Keratinocyte (primary cell): ENCODE measurements around the gene ITGB2. TPM values are rescaled to one million over a fixed set of nuclear protein-coding genes. Genes with fewer than 3 reads are reported as not detected.

Experiments used
- DNase-seq: peaks from one replicate; pipeline ENCODE4 v3.0.0-alpha.2; 2011; ENCODE audit warnings: low read depth, missing footprints, low spot score
- FAIRE-seq: peaks from 2 replicates; lab custom pipeline; 2011; peaks lifted over from hg19 to GRCh38; lab: Jason Lieb, UNC
- H2AFZ ChIP-seq: 2 replicates; pipeline ENCODE4 v1.6.0; 2012; ENCODE audit warnings: low read length, control low read depth, inconsistent platforms; ENCODE audit not compliant: control insufficient read depth
- H3K27ac ChIP-seq: 2 replicates; pipeline ENCODE4 v1.5.1; 2011; ENCODE audit warnings: low read length; ENCODE audit not compliant: control insufficient read depth, insufficient read depth
- H3K27me3 ChIP-seq: 3 replicates; pipeline ENCODE4 v1.6.0; 2011; ENCODE audit warnings: low read length; ENCODE audit not compliant: control insufficient read depth, insufficient read depth; ENCODE audit errors: extremely low read depth
- H3K36me3 ChIP-seq, 2 experiments: 2 replicates in 1 of 2; 3 replicates in 1 of 2; pipeline ENCODE4 v1.5.1; 2011; ENCODE audit warnings: low read length in 2 of 2, mild to moderate bottlenecking in 1 of 2; ENCODE audit not compliant: control insufficient read depth in 2 of 2, insufficient read depth in 2 of 2; ENCODE audit errors: extremely low read depth in 1 of 2
- H3K4me1 ChIP-seq: 3 replicates; pipeline ENCODE4 v1.5.1; 2011; ENCODE audit warnings: low read length; ENCODE audit not compliant: control insufficient read depth, insufficient read depth; ENCODE audit errors: extremely low read depth
- H3K4me2 ChIP-seq: 3 replicates; pipeline ENCODE4 v1.6.0; 2011; ENCODE audit warnings: low read depth, low read length; ENCODE audit not compliant: control insufficient read depth, insufficient read depth; ENCODE audit errors: extremely low read depth
- H3K4me3 ChIP-seq, 3 experiments: fragments of 200-600 bp in 1 of 3; sonication (generic) in 1 of 3; 2 replicates in 2 of 3; 3 replicates in 1 of 3; pipeline ENCODE4 v1.5.1; 2011 to 2016; ENCODE audit warnings: low read length in 3 of 3, mild to moderate bottlenecking in 3 of 3, control low read depth in 2 of 3, inconsistent platforms in 1 of 3, low read depth in 1 of 3, mixed read lengths in 1 of 3, mixed run types in 1 of 3, moderate library complexity in 1 of 3; ENCODE audit not compliant: control insufficient read depth in 2 of 3, insufficient read depth in 2 of 3; ENCODE audit errors: extremely low read depth in 1 of 3
- H3K79me2 ChIP-seq: 2 replicates; pipeline ENCODE4 v1.6.0; 2012; ENCODE audit warnings: low read length; ENCODE audit not compliant: control insufficient read depth, insufficient read depth
- H3K9ac ChIP-seq: 3 replicates; pipeline ENCODE4 v1.6.0; 2011; ENCODE audit warnings: low read length; ENCODE audit not compliant: control insufficient read depth, insufficient read depth; ENCODE audit errors: extremely low read depth
- H3K9me1 ChIP-seq: 3 replicates; pipeline ENCODE4 v1.6.0; 2011; ENCODE audit warnings: low read length; ENCODE audit not compliant: control insufficient read depth, insufficient read depth; ENCODE audit errors: extremely low read depth
- H3K9me3 ChIP-seq: 2 replicates; pipeline ENCODE4 v1.5.1; 2012; ENCODE audit warnings: low read depth, low read length; ENCODE audit not compliant: control insufficient read depth
- H4K20me1 ChIP-seq: 3 replicates; pipeline ENCODE4 v1.6.0; 2011; ENCODE audit warnings: low read length; ENCODE audit not compliant: control insufficient read depth, insufficient read depth; ENCODE audit errors: extremely low read depth
- EZH2 ChIP-seq: IDR thresholded peaks from one replicate; pipeline ENCODE4 v1.6.1; 2012; ENCODE audit warnings: inconsistent platforms, mild to moderate bottlenecking, low read length, moderate library complexity
- dilution Hi-C: fragments of 300-500 bp; cut with MboI; formaldehyde crosslinking; loops from one replicate; pipeline ENCODE4 v1.7.0; 2020; ENCODE audit warnings: low sequenced_read_pairs; ENCODE audit not compliant: extremely low pct_ligation_motif_present
- polyA plus RNA-seq, 5 experiments: library from polyadenylated mRNA; depleted of rRNA in 3 of 5; stranded (reverse) in 3 of 5; stranded (forward) in 1 of 5; unstranded in 1 of 5; fragments of >200 nt; gene quantifications; 1 replicate in 1 of 5; 2 replicates in 3 of 5; 3 replicates in 1 of 5; pipeline versions ENCODE4 v1.2.1 to v1.2.3, GENCODE V29; 2011 to 2012; ENCODE audit warnings: missing spikeins in 2 of 5, low read depth in 1 of 5, low replicate concordance in 1 of 5
- TF ChIP-seq, protein P1 (sequence below), 3 experiments: IDR thresholded peaks in 1 of 3; conservative IDR thresholded peaks in 1 of 3; optimal IDR thresholded peaks in 1 of 3; 2 replicates in 2 of 3; 3 replicates in 1 of 3; pipeline versions ENCODE3 to v1.5.1; 2011; ENCODE audit warnings: low read length in 3 of 3, mild to moderate bottlenecking in 3 of 3, moderate library complexity in 2 of 3, control low read depth in 1 of 3, inconsistent platforms in 1 of 3; ENCODE audit not compliant: insufficient read depth in 2 of 3; ENCODE audit errors: extremely low read depth in 1 of 3

Gene ITGB2
- polyA plus RNA-seq, 1 donor (not counting 4 experiments of a cell fraction or from before 2014, with no cell fraction given), result 0.55 TPM

DNA sequence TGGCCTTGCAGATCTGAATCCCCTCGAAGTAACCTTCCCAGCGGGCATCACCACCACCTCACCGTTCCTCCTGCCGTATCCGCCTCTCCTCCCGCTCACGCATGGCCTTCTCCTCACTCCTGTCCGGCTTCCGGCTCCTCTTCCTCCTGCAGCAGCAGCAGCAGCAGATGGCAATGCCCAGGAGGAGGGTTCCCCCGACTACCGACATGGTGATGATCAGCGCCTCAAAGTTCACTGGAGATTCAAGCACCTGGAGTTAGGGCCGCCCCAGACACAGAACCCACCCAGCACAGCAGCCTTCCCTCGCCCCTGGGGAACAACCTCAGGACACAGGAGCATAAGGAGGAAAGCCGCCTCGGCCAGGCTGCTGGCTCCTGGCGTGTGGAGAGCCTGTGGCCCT lies 64.6 kb downstream of the ITGB2 start:
- no peak overlapping the region for H3K4me3 ChIP-seq
- dilution Hi-C loops, result no loop called here
- no peaks in the 10 kb centered on the region for H3K27me3 ChIP-seq
- no peak overlapping the region for H3K4me2 ChIP-seq
- peaks cover 6% of the 10 kb centered on the region for H3K9me1 ChIP-seq
- H2AFZ ChIP-seq, result no peak overlapping the region
- H3K9me3 ChIP-seq, result no peaks in the 10 kb centered on the region
- TF ChIP-seq EZH2, result no peak
- TF ChIP-seq, protein P1, sequence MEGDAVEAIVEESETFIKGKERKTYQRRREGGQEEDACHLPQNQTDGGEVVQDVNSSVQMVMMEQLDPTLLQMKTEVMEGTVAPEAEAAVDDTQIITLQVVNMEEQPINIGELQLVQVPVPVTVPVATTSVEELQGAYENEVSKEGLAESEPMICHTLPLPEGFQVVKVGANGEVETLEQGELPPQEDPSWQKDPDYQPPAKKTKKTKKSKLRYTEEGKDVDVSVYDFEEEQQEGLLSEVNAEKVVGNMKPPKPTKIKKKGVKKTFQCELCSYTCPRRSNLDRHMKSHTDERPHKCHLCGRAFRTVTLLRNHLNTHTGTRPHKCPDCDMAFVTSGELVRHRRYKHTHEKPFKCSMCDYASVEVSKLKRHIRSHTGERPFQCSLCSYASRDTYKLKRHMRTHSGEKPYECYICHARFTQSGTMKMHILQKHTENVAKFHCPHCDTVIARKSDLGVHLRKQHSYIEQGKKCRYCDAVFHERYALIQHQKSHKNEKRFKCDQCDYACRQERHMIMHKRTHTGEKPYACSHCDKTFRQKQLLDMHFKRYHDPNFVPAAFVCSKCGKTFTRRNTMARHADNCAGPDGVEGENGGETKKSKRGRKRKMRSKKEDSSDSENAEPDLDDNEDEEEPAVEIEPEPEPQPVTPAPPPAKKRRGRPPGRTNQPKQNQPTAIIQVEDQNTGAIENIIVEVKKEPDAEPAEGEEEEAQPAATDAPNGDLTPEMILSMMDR (optimal IDR thresholded peaks at IDR 0.05 in 1 of 3, IDR thresholded peaks at IDR 0.05 in 1 of 3, conservative IDR thresholded peaks at IDR 0.05 in 1 of 3; ENCODE audit: extremely low read depth in 1 of 3, insufficient read depth in 2 of 3, low read length in 3 of 3), result no peak
- peaks cover 9% of the 10 kb centered on the region for H4K20me1 ChIP-seq
- H3K27ac ChIP-seq, result no peak overlapping the region
- H3K79me2 ChIP-seq, result peaks cover 39% of the 10 kb centered on the region
- H3K4me1 ChIP-seq, result peaks cover 15% of the 10 kb centered on the region
- no peak for DNase-seq
- FAIRE-seq, result no peak
- H3K9ac ChIP-seq, result no peak overlapping the region
- H3K36me3 ChIP-seq, result peaks cover 30 to 42% of the 10 kb centered on the region in 2 experiments

DNA sequence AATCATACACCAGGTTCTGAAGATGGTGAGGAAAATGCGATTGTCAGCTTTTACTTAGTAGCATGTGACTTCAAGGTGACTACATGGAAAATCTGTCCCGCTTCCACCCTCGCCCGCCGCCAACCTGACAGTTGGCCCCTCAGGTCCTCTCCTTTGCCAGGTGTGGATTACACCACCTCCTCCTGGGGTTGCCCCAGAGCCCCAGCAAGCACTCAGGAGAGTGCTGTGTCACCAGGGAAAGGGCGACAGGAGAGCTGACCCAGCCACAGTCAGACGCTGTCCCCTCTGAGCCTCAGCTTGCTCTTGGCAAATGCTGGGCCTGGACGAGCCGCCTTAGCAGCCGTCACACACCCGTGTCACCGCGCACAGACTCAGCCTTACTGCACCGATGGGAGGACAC lies 65.1 kb downstream of the ITGB2 start:
- dilution Hi-C loops, result no loop called here
- Histone ChIP-seq H3K36me3 (peaks cover 32 to 45% of the 10 kb centered on the region in 2 experiments), H4K20me1 (peaks cover 7% of the 10 kb centered on the region), H3K4me3 (no peak overlapping the region), H3K9ac (no peak overlapping the region), H3K9me3 (no peaks in the 10 kb centered on the region), H3K27ac (no peak overlapping the region), H3K4me2 (no peak overlapping the region), H2AFZ (no peak overlapping the region), H3K4me1 (peaks cover 15% of the 10 kb centered on the region), H3K27me3 (no peaks in the 10 kb centered on the region), H3K79me2 (peaks cover 36% of the 10 kb centered on the region), H3K9me1 (peaks cover 6% of the 10 kb centered on the region)
- FAIRE-seq (no peak), DNase-seq (no peak)
- TF ChIP-seq, protein P1 (optimal IDR thresholded peaks at IDR 0.05 in 1 of 3, IDR thresholded peaks at IDR 0.05 in 1 of 3, conservative IDR thresholded peaks at IDR 0.05 in 1 of 3; ENCODE audit: extremely low read depth in 1 of 3, insufficient read depth in 2 of 3, low read length in 3 of 3), result no peak
- no peak for TF ChIP-seq EZH2
